HFF-Myc (cell line): ENCODE measurements around the gene MALRD1.
"Not testable (repeated sequence)": the region's sequence is repeated elsewhere in the genome, so short reads cannot be mapped to it uniquely, and the experiment has no call there.

Source experiments
- DNase-seq: peaks from one replicate; pipeline ENCODE4 v3.0.0-alpha.2; 2011; ENCODE audit warnings: low read depth; ENCODE audit errors: extremely low read depth
- H3K4me3 ChIP-seq: replicated peaks from 2 replicates; pipeline ENCODE4 v1.5.1; 2011; ENCODE audit warnings: low read depth, mild to moderate bottlenecking, control low read depth, low read length
- CTCF ChIP-seq: IDR thresholded peaks from 2 replicates; pipeline ENCODE4 v1.5.1; 2012; ENCODE audit warnings: mild to moderate bottlenecking, low read depth, low read length, control low read depth; ENCODE audit errors: missing control alignments

The MALRD1 gene

GRCh38 chr10:19730907-19731217, 682.3 kb downstream of the MALRD1 start:
- no peak overlapping the region for H3K4me3 ChIP-seq
- DNase-seq = no peak
- no peak for TF ChIP-seq CTCF

- no peak overlapping the region for H3K4me3 ChIP-seq
- no peak for DNase-seq
- no peak for TF ChIP-seq CTCF
Observed at GRCh38 chr10:19731560-19731959, 683.0 kb downstream of the MALRD1 start.

GRCh38 chr10:19738440-19738839, 689.8 kb downstream of the MALRD1 start:
- H3K4me3 ChIP-seq = no peak overlapping the region
- TF ChIP-seq CTCF = no peak
- no peak for DNase-seq

GRCh38 chr10:19739232-19739631, 690.6 kb downstream of the MALRD1 start:
- not testable (repeated sequence) for DNase-seq, H3K4me3 ChIP-seq

DNA sequence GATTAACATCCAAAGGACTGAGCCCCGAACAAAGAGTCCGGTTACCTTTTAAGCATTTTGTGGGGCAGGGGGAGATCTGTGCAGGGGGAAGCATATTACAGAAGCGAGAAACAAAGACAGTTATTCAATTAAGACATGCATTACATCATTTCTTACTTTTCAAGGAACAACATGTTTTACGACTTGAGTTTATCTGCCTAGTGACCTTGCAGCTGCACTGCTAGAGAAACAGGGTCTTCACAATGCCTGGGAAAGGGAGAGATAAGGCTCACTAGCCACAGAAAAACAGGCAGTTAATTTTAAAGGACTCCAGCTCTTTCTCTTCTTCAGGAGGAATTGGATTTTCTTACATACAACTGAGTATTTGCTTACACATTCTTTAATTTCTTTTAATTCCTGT, 693.5 kb downstream of the MALRD1 start:
- DNase-seq, H3K4me3 ChIP-seq: not testable (repeated sequence)

DNA sequence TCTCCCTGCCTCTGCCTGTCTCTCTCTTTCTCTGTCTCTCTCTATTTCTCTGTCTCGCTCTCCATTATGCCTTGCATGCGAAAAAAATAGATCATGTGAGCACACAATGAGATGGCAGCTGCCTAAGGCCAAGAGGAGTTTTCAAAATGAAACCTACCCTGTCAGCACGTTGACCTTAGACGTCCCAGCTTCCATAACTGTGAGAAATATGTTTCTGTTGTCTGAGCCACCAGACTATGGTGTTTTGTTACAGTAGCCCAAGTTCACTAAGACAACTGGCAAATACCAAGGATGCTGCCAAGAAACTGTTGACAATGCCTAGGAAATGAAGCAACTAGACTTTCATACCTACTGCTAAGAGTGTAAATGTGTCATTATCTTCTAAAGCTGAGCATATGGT, 697.1 kb downstream of the MALRD1 start:
- TF ChIP-seq CTCF = no peak
- DNase-seq = no peak
- H3K4me3 ChIP-seq = no peak overlapping the region

DNA sequence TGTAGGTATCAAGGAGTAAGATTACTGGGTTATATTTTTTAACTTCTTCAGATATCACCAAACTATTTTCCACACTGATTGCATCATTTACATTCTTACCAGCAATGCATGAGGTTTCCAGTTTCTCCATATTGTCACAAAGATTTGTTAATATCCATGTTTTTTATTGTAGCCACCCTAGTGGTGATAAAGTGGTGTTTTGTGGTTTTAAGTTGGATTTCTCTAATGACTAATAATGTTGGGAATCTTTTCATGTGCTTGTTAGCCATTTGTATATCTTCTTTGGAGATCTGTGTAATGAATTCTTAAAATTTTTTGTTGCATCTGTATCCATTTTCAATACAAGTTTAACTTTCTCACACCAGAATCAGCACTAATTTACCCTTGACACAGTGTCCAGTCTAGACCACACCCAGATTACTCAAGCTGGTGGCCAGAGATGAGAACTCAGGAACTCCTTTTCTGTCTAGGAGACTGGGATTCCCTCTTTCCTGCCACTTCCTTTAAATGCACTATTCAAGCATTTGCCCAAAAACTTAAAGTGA, 700.7 kb downstream of the MALRD1 start:
- no peak for DNase-seq
- no peak overlapping the region for H3K4me3 ChIP-seq
- TF ChIP-seq CTCF = no peak

DNA sequence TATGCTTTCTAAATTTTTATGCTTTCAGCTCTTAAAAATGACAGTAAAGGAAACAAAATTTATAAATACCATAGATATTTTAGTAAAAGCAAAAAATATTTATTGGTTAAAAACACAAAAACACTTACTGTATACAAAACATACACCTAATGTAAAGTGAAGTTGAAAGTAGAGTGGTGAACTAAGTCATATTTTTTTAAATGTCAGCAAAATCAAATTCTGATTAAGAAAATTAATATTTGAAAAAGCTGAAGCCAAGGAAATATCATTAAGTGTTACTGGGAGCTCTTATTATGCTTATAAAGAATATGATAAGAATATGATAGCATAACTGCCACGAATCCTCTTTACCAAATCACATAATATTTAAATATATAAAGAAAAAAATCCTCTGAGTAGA, 702.4 kb downstream of the MALRD1 start:
- no peak overlapping the region for H3K4me3 ChIP-seq
- DNase-seq = no peak
- no peak for TF ChIP-seq CTCF
